IPS-NIHi7 (cell line): ENCODE measurements around the gene HNRNPL.
"Not testable (repeated sequence)": the region's sequence is repeated elsewhere in the genome, so short reads cannot be mapped to it uniquely, and the experiment has no call there.

Source experiments
- DNase-seq: peaks from one replicate; pipeline ENCODE4 v3.0.0; 2012; ENCODE audit warnings: mixed read lengths; ENCODE audit errors: extremely low spot score

HNRNPL gene

GRCh38 chr19:38801359-38802095, 48.3 kb downstream of the HNRNPL start:
- no peak for DNase-seq

- DNase-seq, result no peak
These were observed 49.0 kb downstream of the HNRNPL start for GRCh38 chr19:38800577-38801347.

DNA sequence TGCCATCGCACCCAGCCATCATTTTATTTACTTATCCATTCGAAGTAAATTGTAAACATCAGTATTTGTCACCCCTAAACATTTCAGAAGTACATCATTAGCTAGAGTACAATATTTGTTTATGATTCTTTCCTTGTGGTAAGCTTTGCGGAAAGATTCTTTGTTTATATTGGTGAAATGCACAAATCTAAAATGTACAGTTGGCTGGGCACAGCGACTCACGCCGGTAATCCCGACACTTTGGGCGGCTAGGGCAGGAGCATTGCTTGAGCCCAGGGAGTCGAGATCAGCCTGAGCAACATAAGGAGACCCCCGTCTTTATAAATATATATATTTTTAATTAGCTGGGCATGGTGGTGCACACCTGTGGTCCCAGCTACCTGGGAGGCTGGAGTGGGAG, 50.7 kb downstream of the HNRNPL start:
- no peak for DNase-seq

- not testable (repeated sequence) for DNase-seq
These were observed 52.0 kb downstream of the HNRNPL start for GRCh38 chr19:38797781-38798180.

GRCh38 chr19:38796154-38796553, 53.6 kb downstream of the HNRNPL start:
- DNase-seq, result no peak

GRCh38 chr19:38795549-38795948, 54.2 kb downstream of the HNRNPL start:
- DNase-seq, result no peak

- no peak for DNase-seq
These were observed 56.1 kb downstream of the HNRNPL start for GRCh38 chr19:38793671-38794070.

DNA sequence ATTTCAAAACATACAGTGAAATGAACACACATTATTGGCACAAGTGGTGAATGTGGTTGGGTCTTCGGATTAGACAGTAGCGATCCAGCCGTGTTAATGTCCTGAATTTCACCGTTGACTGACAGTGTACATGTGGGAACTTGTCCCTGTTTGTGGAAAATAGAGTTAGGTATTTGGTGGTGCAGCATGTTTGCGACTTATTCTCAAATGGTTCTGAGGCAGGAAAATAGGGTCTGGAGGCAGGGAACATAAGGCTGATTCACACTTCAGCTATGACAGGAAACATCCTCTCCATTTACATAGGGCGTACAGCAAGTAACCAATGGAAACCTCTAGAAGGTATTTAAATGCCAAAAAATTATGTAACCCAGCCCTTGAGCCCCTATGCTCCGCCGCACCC, 56.6 kb downstream of the HNRNPL start:
- DNase-seq, result no peak

GRCh38 chr19:38792250-38793111, 57.3 kb downstream of the HNRNPL start:
- peak; percentile 58 for DNase-seq

DNA sequence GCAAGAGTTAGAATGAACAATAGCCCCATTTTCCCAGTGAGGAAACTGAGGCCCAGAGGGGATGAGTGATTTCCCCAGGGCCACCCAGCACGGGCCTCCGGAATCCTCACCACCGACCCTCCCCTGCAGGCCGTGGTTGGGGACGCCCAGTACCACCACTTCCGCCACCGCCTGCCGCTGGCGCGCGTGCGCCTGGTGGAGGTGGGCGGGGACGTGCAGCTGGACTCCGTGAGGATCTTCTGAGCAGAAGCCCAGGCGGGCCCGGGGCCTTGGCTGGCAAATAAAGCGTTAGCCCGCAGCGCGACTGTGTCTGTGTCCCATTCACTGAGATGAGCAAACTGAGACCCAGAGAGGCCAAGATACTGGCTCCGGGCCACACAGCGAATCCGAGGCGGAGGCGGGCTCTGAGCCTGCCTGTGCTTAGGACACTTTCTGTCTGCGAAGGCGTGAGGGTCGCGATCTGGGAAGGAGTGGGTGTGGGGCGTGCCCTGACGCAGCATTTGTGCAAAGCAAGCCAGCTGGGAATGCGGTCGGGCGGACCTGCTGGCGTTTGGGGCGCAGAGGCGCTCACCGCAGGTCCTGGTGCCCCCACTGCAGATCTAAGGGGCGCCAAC, 58.2 kb downstream of the HNRNPL start:
- DNase-seq, result not testable (repeated sequence)

GRCh38 chr19:38790507-38791403, 59.0 kb downstream of the HNRNPL start:
- not testable (repeated sequence) for DNase-seq

- DNase-seq, result no peak
These were observed 61.1 kb downstream of the HNRNPL start, which contains the start of gene LGALS7B for GRCh38 chr19:38788478-38789243. Gene LGALS7B, plus strand, starts transcription at chr19:38789200. Its CDS starts 27 bp downstream, at chr19:38789227.

DNA sequence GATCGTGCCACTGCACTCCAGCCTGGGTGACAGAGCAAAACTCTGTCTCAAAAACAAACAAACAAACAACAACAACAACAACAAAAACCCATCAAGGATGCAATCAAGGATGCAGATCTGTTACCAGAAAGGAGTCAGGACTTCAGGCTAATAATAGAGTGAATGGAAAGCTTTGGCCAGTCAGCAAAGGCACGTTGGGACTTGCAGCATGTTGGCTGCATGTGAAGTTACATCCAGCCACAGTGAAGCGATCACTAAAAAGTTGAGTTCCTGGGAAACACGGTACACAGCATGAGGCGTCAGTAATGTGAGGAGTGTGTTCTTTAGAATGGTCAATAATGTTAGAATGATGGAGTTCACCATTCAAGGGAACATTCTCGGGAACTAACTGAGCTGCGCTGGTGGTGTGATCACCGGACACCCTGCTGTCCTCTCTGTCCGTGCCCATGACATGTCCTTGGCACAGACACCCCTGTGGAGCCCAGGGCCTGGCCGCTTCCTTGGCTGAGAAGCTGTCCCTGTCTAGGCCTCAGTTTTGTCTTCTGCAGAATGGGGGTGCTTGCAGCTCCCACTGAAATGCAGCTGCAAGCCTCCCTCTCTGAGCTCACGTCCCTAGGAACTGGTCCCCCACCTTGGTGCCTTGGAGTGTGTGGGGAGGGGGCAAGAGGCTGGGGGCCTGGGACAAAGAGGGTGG, 63.1 kb downstream of the HNRNPL start:
- no peak for DNase-seq
